Measurements from ENCODE around the gene STK17B. TPM values are rescaled to one million over a fixed set of nuclear protein-coding genes. Genes with fewer than 3 reads are reported as not detected.

STK17B gene
- total and polyA plus RNA-seq, 9 of the 15 experiments (the other 6 are each of a cell fraction or from before 2014, with no cell fraction given), result 2.3 to 17.7 (median 8.5) TPM

- TF ChIP-seq ZBTB2 (IDR thresholded peaks at IDR 0.05) (no peak), RFX1 (IDR thresholded peaks at IDR 0.05) (no peak), MYBL2 (IDR thresholded peaks at IDR 0.05; ENCODE audit: low read depth) (no peak), MYBL2 (CRISPR knock-in tag; IDR thresholded peaks at IDR 0.05; ENCODE audit: borderline replicate concordance) (no peak), ILK (tag; IDR thresholded peaks at IDR 0.05; ENCODE audit: borderline replicate concordance, low read depth) (no peak), KAT2B (IDR thresholded peaks at IDR 0.05; ENCODE audit: low read depth, low read length) (no peak), ZBTB40 (IDR thresholded peaks at IDR 0.05) (no peak), ZBTB40 (CRISPR knock-in tag; IDR thresholded peaks at IDR 0.05) (no peak)
Measured at GRCh38 chr2:196140213-196140612, 31.2 kb downstream of the STK17B start (continued).
